GM10266 (cell line): ENCODE data around the gene ADAMTS6.
"Not testable (repeated sequence)": the region's sequence is repeated elsewhere in the genome, so short reads cannot be mapped to it uniquely, and the experiment has no call there.

ENCODE experiments used
- DNase-seq: peaks from one replicate; pipeline ENCODE4 v3.0.0; 2012; ENCODE audit errors: extremely low spot score
- TF ChIP-seq, protein P1 (sequence below): IDR thresholded peaks from 2 replicates; pipeline ENCODE4 v1.5.1; 2012; ENCODE audit warnings: mild to moderate bottlenecking, low read depth; ENCODE audit not compliant: control insufficient read depth, insufficient read depth; ENCODE audit errors: missing control alignments

The ADAMTS6 gene

DNA sequence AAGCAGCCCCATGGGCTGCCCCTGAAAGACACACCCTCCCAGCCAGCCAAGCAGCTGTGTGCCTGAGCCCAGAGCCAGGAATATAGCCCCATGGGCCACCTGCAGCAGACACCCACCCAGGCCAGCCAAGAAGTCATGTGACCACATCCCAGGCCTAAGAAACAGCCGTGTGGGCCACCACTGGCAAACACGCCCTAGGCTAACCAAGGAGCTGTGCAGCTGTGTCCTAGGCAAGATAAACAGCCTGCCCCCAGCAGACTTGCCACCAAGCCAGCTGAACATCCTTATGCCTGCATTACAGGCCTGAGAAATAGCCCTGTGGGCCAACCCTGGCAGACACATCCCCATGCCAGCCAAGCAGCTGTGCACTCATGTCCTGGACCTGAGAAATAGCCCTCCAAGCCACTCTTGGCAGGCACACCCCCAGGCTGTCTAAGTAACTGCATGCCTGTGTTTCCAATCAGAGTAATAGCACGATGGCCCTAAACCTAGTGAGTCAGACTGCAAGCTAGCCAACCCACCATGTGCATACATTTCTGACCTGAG, 143.0 kb downstream of the ADAMTS6 start:
- TF ChIP-seq, protein P1, sequence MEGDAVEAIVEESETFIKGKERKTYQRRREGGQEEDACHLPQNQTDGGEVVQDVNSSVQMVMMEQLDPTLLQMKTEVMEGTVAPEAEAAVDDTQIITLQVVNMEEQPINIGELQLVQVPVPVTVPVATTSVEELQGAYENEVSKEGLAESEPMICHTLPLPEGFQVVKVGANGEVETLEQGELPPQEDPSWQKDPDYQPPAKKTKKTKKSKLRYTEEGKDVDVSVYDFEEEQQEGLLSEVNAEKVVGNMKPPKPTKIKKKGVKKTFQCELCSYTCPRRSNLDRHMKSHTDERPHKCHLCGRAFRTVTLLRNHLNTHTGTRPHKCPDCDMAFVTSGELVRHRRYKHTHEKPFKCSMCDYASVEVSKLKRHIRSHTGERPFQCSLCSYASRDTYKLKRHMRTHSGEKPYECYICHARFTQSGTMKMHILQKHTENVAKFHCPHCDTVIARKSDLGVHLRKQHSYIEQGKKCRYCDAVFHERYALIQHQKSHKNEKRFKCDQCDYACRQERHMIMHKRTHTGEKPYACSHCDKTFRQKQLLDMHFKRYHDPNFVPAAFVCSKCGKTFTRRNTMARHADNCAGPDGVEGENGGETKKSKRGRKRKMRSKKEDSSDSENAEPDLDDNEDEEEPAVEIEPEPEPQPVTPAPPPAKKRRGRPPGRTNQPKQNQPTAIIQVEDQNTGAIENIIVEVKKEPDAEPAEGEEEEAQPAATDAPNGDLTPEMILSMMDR, result no peak

DNA sequence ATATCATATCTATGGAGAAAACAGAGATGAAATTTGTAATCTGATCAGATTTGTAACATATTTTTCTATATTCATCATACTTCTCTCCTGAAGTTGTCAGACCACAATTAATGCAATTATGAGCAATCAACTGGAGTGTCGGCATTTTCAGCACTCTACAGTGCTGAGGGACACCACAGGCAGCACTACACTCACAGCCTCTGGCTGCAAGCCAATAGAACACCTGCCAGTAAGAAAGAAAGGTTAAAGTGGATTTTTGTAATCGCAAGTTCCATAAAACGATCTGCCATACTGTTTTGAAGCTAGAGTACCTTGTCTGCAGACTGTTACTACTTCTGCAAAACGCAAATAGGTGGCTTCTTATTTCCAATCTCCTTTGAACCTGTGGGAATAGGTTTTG, 147.6 kb downstream of the ADAMTS6 start:
- TF ChIP-seq, protein P1, result no peak
- no peak for DNase-seq

More for the DNA sequence above, 143.0 kb downstream of the ADAMTS6 start:
- no peak for DNase-seq

DNA sequence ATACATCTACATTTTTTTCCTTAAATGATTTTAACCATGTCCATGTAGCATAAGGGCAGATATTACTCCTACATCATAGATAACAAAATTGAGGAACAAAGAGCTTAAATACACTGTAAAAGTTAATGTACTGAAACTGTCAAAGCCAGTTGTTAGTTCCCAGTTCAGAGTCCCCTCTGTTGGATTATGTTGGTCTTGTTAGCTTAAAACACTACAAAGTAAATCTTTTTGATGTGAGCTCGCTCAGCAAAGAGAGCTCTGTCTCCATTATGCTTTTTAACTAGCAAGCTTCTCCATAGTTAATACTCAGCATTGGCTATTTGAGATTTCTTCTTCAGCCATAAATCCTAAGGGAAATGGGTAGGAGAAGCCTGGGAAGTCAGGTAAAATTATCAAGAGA, 149.1 kb downstream of the ADAMTS6 start:
- no peak for DNase-seq
- TF ChIP-seq, protein P1, result no peak

DNA sequence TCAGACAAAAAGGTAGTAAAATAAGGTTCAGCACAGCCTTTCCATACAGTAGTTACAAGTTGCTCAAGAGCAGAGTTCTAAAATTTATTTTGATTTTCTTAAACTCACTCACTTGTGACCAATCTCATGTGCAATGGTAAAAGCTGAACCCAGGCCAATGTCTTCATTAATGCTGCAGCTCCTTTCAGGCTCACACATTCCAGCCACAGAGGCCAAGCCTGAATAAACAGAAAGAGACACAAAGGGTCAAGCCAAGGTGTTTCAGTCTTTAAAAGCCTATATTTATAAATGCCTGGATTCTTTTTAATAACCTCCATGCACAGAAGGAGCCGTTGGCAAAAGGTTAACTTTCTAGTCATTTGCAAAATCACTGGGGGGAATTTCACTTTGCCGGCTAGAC, 152.5 kb downstream of the ADAMTS6 start:
- DNase-seq, result no peak
- TF ChIP-seq, protein P1, result no peak

DNA sequence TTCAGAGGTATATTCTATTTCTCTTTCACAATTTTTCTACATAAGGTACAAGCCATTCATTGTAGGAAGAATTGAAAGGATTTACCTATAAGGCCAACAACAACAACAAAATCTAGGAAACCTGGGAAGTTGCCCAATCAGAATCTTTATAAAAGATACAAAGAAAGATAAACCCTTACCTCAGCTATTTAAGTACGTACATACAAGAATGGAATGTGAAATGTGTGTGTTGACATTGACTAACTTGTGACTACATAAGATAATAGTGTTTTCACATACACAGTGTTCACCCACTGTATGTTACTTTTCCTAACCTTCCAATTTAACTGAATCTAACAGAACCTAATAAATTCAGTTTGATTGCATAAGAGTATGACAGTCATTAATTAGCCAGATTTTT, 154.1 kb downstream of the ADAMTS6 start:
- no peak for DNase-seq
- TF ChIP-seq, protein P1, result no peak

DNA sequence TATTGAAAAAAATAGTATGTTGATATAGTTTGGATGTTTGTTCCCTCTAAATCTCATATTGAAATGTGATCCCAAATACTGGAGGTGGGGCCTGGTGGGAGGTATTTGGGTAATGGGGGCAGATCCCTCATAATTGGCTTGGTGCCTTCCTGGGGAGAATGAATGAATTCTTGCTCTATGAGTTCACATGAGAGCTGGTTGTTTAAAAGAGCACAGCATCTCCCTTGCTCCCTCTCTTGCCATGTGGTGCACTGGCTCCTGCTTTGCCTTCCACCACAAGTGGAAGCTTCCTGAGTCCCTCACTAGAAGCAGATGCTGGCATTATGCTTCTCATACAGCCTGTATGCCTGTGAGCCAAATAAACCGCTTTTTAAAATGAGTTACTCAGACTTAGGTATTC, 154.8 kb downstream of the ADAMTS6 start:
- TF ChIP-seq, protein P1, result no peak
- no peak for DNase-seq

DNA sequence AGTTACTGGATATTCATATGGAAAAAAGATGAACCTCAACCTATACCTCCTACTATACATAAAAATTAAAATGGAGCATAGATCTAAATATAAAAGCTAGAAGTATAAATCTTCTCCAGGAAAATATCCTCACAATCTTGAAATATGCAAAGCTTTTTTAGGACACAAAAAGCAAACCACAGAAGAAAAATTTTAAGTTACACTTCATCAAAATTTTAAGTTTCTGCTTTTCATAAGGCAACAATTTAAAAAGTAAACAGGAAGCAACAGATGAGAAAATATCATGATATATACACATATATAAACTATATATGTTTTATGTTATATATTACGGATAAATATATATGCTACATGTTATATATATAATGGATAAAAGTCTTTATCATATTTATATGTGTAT, 157.5 kb downstream of the ADAMTS6 start:
- TF ChIP-seq, protein P1, result no peak
- DNase-seq, result no peak

DNA sequence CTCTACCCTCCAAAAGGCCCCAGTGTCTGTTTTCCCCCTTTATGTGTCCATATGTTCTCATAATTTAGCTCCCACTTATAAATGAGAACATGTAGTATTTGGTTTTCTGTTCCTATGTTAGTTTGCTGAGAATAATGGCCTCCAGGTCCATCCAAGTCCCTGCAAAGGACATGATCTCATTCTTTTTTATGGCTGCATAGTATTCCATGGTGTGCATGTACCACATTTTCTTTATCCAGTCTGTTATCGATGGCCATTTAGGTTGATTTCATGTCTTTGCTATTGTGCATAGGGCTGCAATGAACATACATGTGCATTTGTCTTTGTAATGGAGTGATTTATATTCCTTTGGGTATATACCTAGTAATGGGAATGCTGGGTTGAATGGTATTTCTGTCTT, 161.0 kb downstream of the ADAMTS6 start:
- DNase-seq, result not testable (repeated sequence)
